Measurements from ENCODE around the gene PTPRT. TPM values are rescaled to one million over a fixed set of nuclear protein-coding genes. Genes with fewer than 3 reads are reported as not detected.

Gene PTPRT
- total and polyA plus RNA-seq, 2 of the 13 experiments (the other 11 are each of a cell fraction or from before 2014, with no cell fraction given) = under 0.01 to 0.09 TPM

GRCh38 chr20:42968746-42969145 is 221.0 kb downstream of the PTPRT start (continued):
- TF ChIP-seq, protein P1, sequence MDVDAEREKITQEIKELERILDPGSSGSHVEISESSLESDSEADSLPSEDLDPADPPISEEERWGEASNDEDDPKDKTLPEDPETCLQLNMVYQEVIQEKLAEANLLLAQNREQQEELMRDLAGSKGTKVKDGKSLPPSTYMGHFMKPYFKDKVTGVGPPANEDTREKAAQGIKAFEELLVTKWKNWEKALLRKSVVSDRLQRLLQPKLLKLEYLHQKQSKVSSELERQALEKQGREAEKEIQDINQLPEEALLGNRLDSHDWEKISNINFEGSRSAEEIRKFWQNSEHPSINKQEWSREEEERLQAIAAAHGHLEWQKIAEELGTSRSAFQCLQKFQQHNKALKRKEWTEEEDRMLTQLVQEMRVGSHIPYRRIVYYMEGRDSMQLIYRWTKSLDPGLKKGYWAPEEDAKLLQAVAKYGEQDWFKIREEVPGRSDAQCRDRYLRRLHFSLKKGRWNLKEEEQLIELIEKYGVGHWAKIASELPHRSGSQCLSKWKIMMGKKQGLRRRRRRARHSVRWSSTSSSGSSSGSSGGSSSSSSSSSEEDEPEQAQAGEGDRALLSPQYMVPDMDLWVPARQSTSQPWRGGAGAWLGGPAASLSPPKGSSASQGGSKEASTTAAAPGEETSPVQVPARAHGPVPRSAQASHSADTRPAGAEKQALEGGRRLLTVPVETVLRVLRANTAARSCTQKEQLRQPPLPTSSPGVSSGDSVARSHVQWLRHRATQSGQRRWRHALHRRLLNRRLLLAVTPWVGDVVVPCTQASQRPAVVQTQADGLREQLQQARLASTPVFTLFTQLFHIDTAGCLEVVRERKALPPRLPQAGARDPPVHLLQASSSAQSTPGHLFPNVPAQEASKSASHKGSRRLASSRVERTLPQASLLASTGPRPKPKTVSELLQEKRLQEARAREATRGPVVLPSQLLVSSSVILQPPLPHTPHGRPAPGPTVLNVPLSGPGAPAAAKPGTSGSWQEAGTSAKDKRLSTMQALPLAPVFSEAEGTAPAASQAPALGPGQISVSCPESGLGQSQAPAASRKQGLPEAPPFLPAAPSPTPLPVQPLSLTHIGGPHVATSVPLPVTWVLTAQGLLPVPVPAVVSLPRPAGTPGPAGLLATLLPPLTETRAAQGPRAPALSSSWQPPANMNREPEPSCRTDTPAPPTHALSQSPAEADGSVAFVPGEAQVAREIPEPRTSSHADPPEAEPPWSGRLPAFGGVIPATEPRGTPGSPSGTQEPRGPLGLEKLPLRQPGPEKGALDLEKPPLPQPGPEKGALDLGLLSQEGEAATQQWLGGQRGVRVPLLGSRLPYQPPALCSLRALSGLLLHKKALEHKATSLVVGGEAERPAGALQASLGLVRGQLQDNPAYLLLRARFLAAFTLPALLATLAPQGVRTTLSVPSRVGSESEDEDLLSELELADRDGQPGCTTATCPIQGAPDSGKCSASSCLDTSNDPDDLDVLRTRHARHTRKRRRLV (CRISPR knock-in tag; IDR thresholded peaks at IDR 0.05) = no peak
- no peak for TF ChIP-seq SMAD3 (CRISPR knock-in tag; IDR thresholded peaks at IDR 0.05)
- no peak for TF ChIP-seq KMT2B (CRISPR knock-in tag; IDR thresholded peaks at IDR 0.05)
- TF ChIP-seq, protein P2, sequence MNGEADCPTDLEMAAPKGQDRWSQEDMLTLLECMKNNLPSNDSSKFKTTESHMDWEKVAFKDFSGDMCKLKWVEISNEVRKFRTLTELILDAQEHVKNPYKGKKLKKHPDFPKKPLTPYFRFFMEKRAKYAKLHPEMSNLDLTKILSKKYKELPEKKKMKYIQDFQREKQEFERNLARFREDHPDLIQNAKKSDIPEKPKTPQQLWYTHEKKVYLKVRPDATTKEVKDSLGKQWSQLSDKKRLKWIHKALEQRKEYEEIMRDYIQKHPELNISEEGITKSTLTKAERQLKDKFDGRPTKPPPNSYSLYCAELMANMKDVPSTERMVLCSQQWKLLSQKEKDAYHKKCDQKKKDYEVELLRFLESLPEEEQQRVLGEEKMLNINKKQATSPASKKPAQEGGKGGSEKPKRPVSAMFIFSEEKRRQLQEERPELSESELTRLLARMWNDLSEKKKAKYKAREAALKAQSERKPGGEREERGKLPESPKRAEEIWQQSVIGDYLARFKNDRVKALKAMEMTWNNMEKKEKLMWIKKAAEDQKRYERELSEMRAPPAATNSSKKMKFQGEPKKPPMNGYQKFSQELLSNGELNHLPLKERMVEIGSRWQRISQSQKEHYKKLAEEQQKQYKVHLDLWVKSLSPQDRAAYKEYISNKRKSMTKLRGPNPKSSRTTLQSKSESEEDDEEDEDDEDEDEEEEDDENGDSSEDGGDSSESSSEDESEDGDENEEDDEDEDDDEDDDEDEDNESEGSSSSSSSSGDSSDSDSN (CRISPR knock-in tag; IDR thresholded peaks at IDR 0.05) = no peak
- TF ChIP-seq TEF (CRISPR knock-in tag; IDR thresholded peaks at IDR 0.05) = no peak
- no peak for TF ChIP-seq LRRFIP1 (CRISPR knock-in tag; conservative IDR thresholded peaks at IDR 0.05)
- TF ChIP-seq ISL2 (CRISPR knock-in tag; IDR thresholded peaks at IDR 0.05) = no peak
- no peak for TF ChIP-seq FOSL2 (CRISPR knock-in tag; IDR thresholded peaks at IDR 0.05)
- TF ChIP-seq, protein P3, sequence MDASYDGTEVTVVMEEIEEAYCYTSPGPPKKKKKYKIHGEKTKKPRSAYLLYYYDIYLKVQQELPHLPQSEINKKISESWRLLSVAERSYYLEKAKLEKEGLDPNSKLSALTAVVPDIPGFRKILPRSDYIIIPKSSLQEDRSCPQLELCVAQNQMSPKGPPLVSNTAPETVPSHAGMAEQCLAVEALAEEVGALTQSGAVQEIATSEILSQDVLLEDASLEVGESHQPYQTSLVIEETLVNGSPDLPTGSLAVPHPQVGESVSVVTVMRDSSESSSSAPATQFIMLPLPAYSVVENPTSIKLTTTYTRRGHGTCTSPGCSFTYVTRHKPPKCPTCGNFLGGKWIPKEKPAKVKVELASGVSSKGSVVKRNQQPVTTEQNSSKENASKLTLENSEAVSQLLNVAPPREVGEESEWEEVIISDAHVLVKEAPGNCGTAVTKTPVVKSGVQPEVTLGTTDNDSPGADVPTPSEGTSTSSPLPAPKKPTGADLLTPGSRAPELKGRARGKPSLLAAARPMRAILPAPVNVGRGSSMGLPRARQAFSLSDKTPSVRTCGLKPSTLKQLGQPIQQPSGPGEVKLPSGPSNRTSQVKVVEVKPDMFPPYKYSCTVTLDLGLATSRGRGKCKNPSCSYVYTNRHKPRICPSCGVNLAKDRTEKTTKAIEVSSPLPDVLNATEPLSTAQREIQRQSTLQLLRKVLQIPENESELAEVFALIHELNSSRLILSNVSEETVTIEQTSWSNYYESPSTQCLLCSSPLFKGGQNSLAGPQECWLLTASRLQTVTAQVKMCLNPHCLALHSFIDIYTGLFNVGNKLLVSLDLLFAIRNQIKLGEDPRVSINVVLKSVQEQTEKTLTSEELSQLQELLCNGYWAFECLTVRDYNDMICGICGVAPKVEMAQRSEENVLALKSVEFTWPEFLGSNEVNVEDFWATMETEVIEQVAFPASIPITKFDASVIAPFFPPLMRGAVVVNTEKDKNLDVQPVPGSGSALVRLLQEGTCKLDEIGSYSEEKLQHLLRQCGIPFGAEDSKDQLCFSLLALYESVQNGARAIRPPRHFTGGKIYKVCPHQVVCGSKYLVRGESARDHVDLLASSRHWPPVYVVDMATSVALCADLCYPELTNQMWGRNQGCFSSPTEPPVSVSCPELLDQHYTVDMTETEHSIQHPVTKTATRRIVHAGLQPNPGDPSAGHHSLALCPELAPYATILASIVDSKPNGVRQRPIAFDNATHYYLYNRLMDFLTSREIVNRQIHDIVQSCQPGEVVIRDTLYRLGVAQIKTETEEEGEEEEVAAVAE (CRISPR knock-in tag; IDR thresholded peaks at IDR 0.05; ENCODE audit: borderline replicate concordance) = no peak
